ENCODE data around the gene CHSY3.

The CHSY3 gene

DNA sequence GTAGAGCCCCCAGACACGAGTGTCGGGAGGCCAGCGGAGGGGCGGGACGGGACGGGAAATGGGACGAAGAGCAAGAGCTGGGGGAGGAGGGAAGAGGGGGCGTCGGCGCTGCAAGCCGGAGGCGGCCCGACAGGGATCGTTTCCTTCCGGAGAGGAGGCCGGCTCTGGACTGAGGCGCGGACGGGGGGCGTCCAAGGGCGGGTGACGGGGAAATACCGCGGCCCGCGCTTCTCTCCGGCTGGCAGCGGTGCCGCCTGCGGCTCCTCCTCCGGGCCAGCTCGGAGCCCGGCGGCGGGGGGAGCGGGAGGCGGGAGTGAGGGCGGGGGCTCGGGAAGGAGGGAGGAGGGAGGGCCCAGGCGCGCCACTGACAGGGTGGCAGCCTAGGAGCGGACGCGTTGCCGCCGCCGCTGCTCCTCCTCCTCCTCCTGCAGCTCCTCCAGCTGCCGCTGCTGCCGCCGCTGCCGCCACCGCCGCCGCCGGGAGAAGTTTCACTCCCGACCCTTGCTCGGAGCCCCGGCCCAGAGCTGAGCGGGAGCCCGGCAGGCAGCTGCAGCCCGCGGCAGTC, at the start of gene CHSY3 (continued):
- TF ChIP-seq, protein P1, sequence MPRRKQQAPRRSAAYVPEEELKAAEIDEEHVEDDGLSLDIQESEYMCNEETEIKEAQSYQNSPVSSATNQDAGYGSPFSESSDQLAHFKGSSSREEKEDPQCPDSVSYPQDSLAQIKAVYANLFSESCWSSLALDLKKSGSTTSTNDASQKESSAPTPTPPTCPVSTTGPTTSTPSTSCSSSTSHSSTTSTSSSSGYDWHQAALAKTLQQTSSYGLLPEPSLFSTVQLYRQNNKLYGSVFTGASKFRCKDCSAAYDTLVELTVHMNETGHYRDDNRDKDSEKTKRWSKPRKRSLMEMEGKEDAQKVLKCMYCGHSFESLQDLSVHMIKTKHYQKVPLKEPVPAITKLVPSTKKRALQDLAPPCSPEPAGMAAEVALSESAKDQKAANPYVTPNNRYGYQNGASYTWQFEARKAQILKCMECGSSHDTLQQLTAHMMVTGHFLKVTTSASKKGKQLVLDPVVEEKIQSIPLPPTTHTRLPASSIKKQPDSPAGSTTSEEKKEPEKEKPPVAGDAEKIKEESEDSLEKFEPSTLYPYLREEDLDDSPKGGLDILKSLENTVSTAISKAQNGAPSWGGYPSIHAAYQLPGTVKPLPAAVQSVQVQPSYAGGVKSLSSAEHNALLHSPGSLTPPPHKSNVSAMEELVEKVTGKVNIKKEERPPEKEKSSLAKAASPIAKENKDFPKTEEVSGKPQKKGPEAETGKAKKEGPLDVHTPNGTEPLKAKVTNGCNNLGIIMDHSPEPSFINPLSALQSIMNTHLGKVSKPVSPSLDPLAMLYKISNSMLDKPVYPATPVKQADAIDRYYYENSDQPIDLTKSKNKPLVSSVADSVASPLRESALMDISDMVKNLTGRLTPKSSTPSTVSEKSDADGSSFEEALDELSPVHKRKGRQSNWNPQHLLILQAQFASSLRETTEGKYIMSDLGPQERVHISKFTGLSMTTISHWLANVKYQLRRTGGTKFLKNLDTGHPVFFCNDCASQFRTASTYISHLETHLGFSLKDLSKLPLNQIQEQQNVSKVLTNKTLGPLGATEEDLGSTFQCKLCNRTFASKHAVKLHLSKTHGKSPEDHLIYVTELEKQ (tag by site-specific recombination; IDR thresholded peaks at IDR 0.05; ENCODE audit: borderline replicate concordance) = no peak
- TF ChIP-seq ZNF48 (tag by site-specific recombination; IDR thresholded peaks at IDR 0.05) = no peak
- TF ChIP-seq, protein P2, sequence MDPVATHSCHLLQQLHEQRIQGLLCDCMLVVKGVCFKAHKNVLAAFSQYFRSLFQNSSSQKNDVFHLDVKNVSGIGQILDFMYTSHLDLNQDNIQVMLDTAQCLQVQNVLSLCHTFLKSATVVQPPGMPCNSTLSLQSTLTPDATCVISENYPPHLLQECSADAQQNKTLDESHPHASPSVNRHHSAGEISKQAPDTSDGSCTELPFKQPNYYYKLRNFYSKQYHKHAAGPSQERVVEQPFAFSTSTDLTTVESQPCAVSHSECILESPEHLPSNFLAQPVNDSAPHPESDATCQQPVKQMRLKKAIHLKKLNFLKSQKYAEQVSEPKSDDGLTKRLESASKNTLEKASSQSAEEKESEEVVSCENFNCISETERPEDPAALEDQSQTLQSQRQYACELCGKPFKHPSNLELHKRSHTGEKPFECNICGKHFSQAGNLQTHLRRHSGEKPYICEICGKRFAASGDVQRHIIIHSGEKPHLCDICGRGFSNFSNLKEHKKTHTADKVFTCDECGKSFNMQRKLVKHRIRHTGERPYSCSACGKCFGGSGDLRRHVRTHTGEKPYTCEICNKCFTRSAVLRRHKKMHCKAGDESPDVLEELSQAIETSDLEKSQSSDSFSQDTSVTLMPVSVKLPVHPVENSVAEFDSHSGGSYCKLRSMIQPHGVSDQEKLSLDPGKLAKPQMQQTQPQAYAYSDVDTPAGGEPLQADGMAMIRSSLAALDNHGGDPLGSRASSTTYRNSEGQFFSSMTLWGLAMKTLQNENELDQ (tag by site-specific recombination; IDR thresholded peaks at IDR 0.05; ENCODE audit: low read depth) = no peak
- TF ChIP-seq KLF9 (tag by site-specific recombination; IDR thresholded peaks at IDR 0.05; ENCODE audit: low read depth) = 0 out of 2 replicates have a peak, but pooled peaks have one; percentile 56
- TF ChIP-seq ZFP69B (tag by site-specific recombination; IDR thresholded peaks at IDR 0.05) = no peak
- TF ChIP-seq ZNF610 (tag by site-specific recombination; IDR thresholded peaks at IDR 0.05; ENCODE audit: borderline replicate concordance) = no peak
- TF ChIP-seq SALL2 (tag by site-specific recombination; IDR thresholded peaks at IDR 0.05; ENCODE audit: borderline replicate concordance) = no peak
- no peak for TF ChIP-seq ZNF350 (tag by site-specific recombination; IDR thresholded peaks at IDR 0.05)
- no peak for TF ChIP-seq ZNF292 (tag by site-specific recombination; IDR thresholded peaks at IDR 0.05; ENCODE audit: borderline replicate concordance, low read depth)
- TF ChIP-seq SCRT2 (tag by site-specific recombination; IDR thresholded peaks at IDR 0.05) = no peak
- no peak for TF ChIP-seq PRDM1 (tag by site-specific recombination; IDR thresholded peaks at IDR 0.05)
- TF ChIP-seq ZSCAN16 (tag by site-specific recombination; IDR thresholded peaks at IDR 0.05) = no peak
- TF ChIP-seq, protein P3, sequence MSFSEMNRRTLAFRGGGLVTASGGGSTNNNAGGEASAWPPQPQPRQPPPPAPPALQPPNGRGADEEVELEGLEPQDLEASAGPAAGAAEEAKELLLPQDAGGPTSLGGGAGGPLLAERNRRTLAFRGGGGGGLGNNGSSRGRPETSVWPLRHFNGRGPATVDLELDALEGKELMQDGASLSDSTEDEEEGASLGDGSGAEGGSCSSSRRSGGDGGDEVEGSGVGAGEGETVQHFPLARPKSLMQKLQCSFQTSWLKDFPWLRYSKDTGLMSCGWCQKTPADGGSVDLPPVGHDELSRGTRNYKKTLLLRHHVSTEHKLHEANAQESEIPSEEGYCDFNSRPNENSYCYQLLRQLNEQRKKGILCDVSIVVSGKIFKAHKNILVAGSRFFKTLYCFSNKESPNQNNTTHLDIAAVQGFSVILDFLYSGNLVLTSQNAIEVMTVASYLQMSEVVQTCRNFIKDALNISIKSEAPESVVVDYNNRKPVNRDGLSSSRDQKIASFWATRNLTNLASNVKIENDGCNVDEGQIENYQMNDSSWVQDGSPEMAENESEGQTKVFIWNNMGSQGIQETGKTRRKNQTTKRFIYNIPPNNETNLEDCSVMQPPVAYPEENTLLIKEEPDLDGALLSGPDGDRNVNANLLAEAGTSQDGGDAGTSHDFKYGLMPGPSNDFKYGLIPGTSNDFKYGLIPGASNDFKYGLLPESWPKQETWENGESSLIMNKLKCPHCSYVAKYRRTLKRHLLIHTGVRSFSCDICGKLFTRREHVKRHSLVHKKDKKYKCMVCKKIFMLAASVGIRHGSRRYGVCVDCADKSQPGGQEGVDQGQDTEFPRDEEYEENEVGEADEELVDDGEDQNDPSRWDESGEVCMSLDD (tag by site-specific recombination; IDR thresholded peaks at IDR 0.05) = peak; percentile 78
- no peak for TF ChIP-seq ZNF157 (tag by site-specific recombination; IDR thresholded peaks at IDR 0.05)
- TF ChIP-seq ZNF626 (tag by site-specific recombination; IDR thresholded peaks at IDR 0.05) = no peak
- no peak for TF ChIP-seq ZNF549 (tag by site-specific recombination; IDR thresholded peaks at IDR 0.05)
- TF ChIP-seq BCL11A (tag by site-specific recombination; IDR thresholded peaks at IDR 0.05; ENCODE audit: low read depth) = no peak
- TF ChIP-seq ZNF571 (tag by site-specific recombination; IDR thresholded peaks at IDR 0.05) = no peak

DNA sequence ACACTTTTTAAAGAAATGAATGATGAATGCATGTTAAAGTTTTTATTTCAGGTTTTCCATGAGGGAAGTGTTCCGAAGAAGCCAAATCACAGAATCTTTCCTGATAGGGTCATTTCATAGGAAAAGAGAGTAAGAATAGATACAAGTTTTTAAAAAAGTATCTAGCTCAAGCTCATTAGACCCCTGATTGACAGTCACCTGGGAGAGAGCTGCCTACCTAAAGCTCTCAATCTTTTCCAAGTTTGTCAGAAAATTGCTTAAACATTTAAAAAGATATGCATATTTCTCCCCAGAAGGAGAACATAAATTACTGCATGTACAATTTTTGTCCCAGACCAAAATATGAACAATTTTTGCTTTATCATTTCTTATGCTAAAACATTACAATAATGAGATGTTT, 47.9 kb upstream of the CHSY3 start:
- no peak overlapping the region for H3K27ac ChIP-seq (ENCODE audit: extremely low read depth, low read depth, low read length)
- CTCF ChIA-PET = interaction anchor here (0.6 to 11.6 kb wide), 2 partner anchors 85 to 357 kb away, joined by 3 to 256 read pairs; no protein-coding TSS in a partner anchor
- H3K9me3 ChIP-seq (ENCODE audit: control insufficient read depth, insufficient read depth, low read depth, low read length) = no peaks in the 10 kb centered on the region
- POLR2A ChIA-PET = no interaction called here
- no peaks in the 10 kb centered on the region for H3K36me3 ChIP-seq (ENCODE audit: control insufficient read depth in 2 of 2, insufficient read depth in 1 of 2, low read length in 2 of 2)
- no peak overlapping the region for H3K4me3 ChIP-seq (ENCODE audit: low read depth, low read length)
- no peaks in the 10 kb centered on the region for H3K4me1 ChIP-seq (ENCODE audit: control insufficient read depth, insufficient read depth, low read length)
- no peak for TF ChIP-seq ZNF138 (tag by site-specific recombination; IDR thresholded peaks at IDR 0.05; ENCODE audit: borderline replicate concordance)
- TF ChIP-seq ZNF660 (tag by site-specific recombination; IDR thresholded peaks at IDR 0.05) = no peak
- TF ChIP-seq ZNF146 (tag by site-specific recombination; IDR thresholded peaks at IDR 0.05) = no peak
- no peak for TF ChIP-seq ZNF785 (tag by site-specific recombination; IDR thresholded peaks at IDR 0.05)
- TF ChIP-seq ZSCAN16 (tag by site-specific recombination; IDR thresholded peaks at IDR 0.05) = no peak
- TF ChIP-seq ZNF140 (tag by site-specific recombination; IDR thresholded peaks at IDR 0.05) = no peak
- no peak for TF ChIP-seq ZNF214 (tag by site-specific recombination; IDR thresholded peaks at IDR 0.05; ENCODE audit: borderline replicate concordance)
- no peak for TF ChIP-seq ZNF114 (tag by site-specific recombination; IDR thresholded peaks at IDR 0.05)
- TF ChIP-seq, protein P4, sequence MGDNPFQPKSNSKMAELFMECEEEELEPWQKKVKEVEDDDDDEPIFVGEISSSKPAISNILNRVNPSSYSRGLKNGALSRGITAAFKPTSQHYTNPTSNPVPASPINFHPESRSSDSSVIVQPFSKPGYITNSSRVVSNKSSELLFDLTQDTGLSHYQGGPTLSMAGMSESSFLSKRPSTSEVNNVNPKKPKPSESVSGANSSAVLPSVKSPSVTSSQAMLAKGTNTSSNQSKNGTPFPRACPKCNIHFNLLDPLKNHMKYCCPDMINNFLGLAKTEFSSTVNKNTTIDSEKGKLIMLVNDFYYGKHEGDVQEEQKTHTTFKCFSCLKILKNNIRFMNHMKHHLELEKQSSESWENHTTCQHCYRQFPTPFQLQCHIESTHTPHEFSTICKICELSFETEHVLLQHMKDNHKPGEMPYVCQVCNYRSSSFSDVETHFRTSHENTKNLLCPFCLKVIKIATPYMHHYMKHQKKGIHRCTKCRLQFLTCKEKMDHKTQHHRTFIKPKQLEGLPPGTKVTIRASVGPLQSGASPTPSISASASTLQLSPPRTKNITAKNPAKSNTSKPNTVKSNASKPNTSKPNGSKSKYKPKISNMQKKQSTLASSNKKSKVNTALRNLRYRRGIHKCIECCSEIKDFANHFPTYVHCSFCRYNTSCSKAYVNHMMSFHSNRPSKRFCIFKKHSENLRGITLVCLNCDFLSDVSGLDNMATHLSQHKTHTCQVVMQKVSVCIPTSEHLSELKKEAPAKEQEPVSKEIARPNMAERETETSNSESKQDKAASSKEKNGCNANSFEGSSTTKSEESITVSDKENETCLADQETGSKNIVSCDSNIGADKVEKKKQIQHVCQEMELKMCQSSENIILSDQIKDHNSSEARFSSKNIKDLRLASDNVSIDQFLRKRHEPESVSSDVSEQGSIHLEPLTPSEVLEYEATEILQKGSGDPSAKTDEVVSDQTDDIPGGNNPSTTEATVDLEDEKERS (tag by site-specific recombination; IDR thresholded peaks at IDR 0.05) = no peak
- no peak for TF ChIP-seq ZNF600 (tag by site-specific recombination; IDR thresholded peaks at IDR 0.05)

All from HEK293 (cell line).